ENCODE results near the gene SGCA.

DNA sequence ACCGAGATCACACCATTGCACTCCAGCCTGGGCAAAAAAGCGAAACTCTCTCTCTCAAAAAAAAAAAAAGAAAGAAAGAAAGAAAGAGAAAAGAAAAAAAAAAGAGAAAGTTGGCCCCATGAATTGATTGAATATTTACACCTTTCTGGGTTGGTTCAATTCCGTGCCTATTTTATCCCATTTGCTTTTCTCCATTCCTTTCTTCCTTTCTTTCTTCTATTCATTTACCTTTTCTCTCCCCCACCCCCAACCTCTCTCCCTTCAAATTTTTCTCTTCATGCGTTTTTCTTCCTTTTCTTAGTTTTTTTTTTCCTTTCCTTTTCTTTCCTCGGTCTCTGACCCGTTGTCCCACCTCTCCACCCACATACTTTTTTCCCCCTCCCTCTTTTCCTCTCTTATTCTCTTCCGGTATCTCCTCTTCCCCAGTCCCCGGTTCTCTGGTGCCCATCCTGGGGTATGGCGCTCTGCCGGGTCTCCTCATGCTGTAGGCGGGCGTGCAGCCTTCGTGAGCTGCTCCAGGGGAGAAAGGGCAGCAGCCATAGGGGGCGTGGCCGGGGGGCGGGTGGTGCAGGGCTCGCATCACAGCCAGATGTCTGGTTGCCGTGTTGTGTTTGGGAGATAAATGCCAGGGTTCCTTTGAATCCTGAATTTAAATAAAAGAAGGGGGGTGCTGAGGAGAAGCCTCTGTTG, 40.9 kb downstream of the SGCA start:
- TF ChIP-seq, protein P1, sequence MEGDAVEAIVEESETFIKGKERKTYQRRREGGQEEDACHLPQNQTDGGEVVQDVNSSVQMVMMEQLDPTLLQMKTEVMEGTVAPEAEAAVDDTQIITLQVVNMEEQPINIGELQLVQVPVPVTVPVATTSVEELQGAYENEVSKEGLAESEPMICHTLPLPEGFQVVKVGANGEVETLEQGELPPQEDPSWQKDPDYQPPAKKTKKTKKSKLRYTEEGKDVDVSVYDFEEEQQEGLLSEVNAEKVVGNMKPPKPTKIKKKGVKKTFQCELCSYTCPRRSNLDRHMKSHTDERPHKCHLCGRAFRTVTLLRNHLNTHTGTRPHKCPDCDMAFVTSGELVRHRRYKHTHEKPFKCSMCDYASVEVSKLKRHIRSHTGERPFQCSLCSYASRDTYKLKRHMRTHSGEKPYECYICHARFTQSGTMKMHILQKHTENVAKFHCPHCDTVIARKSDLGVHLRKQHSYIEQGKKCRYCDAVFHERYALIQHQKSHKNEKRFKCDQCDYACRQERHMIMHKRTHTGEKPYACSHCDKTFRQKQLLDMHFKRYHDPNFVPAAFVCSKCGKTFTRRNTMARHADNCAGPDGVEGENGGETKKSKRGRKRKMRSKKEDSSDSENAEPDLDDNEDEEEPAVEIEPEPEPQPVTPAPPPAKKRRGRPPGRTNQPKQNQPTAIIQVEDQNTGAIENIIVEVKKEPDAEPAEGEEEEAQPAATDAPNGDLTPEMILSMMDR (IDR thresholded peaks at IDR 0.05; ENCODE audit: low read depth, low read length, poor library complexity, severe bottlenecking) = no peak
- no peak for TF ChIP-seq EZH2phosphoT487 (IDR thresholded peaks at IDR 0.05; ENCODE audit: borderline replicate concordance, low read length)
